HG02642 (cell line): ENCODE data around the gene LRRTM1.

Source experiments
- ATAC-seq: cut with Tn5 transposase; IDR thresholded peaks from one replicate; pipeline ENCODE4 v1.9.1; 2021; ENCODE audit warnings: mild to moderate bottlenecking; ENCODE audit not compliant: unreplicated experiment, poor library complexity

The LRRTM1 gene

GRCh38 chr2:80303006-80303908, 1.3 kb downstream of the LRRTM1 start:
- no peak for ATAC-seq

GRCh38 chr2:80302314-80303005, 2.1 kb downstream of the LRRTM1 start:
- ATAC-seq = no peak

- ATAC-seq = no peak
These were observed 2.6 kb downstream of the LRRTM1 start for GRCh38 chr2:80302001-80302313.

- ATAC-seq = no peak
These were observed 3.6 kb downstream of the LRRTM1 start for GRCh38 chr2:80300954-80301353.

- ATAC-seq = no peak
These were observed 4.2 kb downstream of the LRRTM1 start for GRCh38 chr2:80300346-80300745.

- no peak for ATAC-seq
These were observed 4.9 kb downstream of the LRRTM1 start for GRCh38 chr2:80299661-80300060.

- no peak for ATAC-seq
These were observed 5.6 kb downstream of the LRRTM1 start for GRCh38 chr2:80298954-80299353.

GRCh38 chr2:80293039-80293438, 11.5 kb downstream of the LRRTM1 start:
- no peak for ATAC-seq

- no peak for ATAC-seq
These were observed 12.1 kb downstream of the LRRTM1 start for GRCh38 chr2:80292474-80292873.

- no peak for ATAC-seq
These were observed 12.9 kb downstream of the LRRTM1 start for GRCh38 chr2:80291656-80292055.

- ATAC-seq = no peak
These were observed 16.0 kb downstream of the LRRTM1 start for GRCh38 chr2:80288576-80288975.

- no peak for ATAC-seq
These were observed 23.5 kb downstream of the LRRTM1 start for GRCh38 chr2:80281049-80281448.

- ATAC-seq = no peak
These were observed 24.0 kb downstream of the LRRTM1 start for GRCh38 chr2:80280598-80280997.

- no peak for ATAC-seq
These were observed 34.7 kb downstream of the LRRTM1 start for GRCh38 chr2:80269806-80270205.

- ATAC-seq = no peak
These were observed 38.3 kb downstream of the LRRTM1 start for GRCh38 chr2:80266231-80266630.

- ATAC-seq = no peak
These were observed 45.3 kb downstream of the LRRTM1 start for GRCh38 chr2:80259292-80259691.

- no peak for ATAC-seq
These were observed 45.8 kb downstream of the LRRTM1 start for GRCh38 chr2:80258793-80259192.

- ATAC-seq = no peak
These were observed 46.2 kb downstream of the LRRTM1 start for GRCh38 chr2:80258341-80258740.

GRCh38 chr2:80257450-80257849, 47.1 kb downstream of the LRRTM1 start:
- ATAC-seq = no peak

- ATAC-seq = no peak
These were observed 47.8 kb downstream of the LRRTM1 start for GRCh38 chr2:80256782-80257167.

GRCh38 chr2:80255918-80256781, 48.4 kb downstream of the LRRTM1 start:
- ATAC-seq = no peak
